NCI-H69 (cell line): Measurements from ENCODE around the gene IGF2.
A peak's percentile ranks its signal among the peaks of the same experiment; 100 is the strongest.
"Not testable (repeated sequence)": the region's sequence is repeated elsewhere in the genome, so short reads cannot be mapped to it uniquely, and the experiment has no call there.

Experiments used
- DNase-seq: peaks from one replicate; lab custom pipeline; 2025; lab: John Stamatoyannopoulos, UW

IGF2 gene, protein sequence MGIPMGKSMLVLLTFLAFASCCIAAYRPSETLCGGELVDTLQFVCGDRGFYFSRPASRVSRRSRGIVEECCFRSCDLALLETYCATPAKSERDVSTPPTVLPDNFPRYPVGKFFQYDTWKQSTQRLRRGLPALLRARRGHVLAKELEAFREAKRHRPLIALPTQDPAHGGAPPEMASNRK

DNA sequence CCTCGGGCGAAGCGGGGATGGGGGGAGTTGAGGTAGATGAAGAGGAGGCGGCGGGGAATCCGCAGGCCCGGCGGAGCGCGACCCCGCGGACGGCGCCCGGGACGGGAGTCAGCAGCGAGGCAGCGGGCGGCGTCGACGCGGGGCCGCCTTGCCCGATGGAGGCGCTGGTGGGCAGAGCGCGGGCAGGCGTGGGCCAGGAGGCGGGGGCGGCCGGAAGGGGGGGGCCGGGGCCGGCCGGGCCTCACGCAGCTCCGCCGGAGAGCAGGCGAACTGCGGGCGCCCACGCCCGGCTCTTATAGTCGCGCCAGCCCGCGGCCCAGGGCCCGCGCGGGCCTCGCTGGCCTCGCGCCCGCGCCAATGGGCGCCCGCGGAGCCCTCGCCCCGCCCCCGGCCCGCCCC, at the start of gene IGF2:
IGF2 (minus strand) TSS at position 267 of the 399 bp plus-strand sequence. CDS start 3,866 bp downstream, outside the sequence.
- peak; percentile 84 for DNase-seq

DNA sequence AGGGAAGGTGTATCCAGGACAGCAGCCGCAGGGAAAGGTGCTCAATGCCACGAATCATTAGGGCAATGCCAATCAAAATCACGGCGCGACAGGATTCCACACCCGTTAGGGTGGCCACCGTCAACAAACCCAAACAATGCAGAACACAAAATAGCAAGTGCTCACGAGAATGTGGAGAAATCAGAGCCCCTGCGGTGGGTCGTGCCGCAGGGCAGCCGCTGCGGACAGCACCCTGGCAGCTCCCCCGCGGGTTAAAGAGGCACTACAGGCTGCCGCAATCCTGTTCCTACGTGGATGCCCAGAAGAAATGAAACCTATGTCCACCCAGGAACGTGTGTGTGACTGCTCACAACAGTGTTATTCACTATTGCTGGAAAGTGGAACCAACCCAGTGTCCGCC, 49.6 kb upstream of the IGF2 start:
- no peak for DNase-seq

- DNase-seq = no peak
Measured at GRCh38 chr11:2187280-2187707, 48.1 kb upstream of the IGF2 start.

DNA sequence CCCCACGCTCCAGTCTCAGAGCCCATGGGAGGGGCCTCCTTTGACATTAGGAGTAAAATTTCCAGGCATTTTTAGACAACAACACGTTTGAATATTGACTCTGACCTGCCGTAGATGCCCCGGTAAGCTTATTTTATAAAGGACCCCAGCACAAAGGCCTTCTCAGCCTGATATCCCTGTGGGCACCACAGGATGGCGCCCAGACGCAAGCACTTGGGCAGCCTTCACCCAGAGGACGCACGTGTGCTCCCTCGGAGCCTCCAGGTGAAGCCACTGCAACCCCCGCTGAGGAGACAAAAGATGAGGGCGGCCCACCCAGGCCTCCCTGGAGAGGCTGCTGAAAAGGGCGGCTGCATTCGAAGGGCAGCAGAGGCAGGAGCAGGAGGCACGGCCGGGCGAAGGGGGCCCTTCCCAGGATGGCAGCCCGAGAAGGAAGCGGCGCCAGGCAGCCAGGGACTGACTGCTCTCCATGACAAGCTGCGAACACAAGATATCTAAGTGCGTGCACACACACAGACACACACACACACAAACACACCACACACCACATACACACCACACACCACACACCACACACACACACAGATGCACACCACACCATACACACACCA, 47.6 kb upstream of the IGF2 start:
- peak; percentile 92 for DNase-seq

GRCh38 chr11:2185324-2186085, 46.3 kb upstream of the IGF2 start:
- DNase-seq = peak; percentile 33

- DNase-seq = no peak
Measured at GRCh38 chr11:2182692-2183474, 43.7 kb upstream of the IGF2 start.

DNA sequence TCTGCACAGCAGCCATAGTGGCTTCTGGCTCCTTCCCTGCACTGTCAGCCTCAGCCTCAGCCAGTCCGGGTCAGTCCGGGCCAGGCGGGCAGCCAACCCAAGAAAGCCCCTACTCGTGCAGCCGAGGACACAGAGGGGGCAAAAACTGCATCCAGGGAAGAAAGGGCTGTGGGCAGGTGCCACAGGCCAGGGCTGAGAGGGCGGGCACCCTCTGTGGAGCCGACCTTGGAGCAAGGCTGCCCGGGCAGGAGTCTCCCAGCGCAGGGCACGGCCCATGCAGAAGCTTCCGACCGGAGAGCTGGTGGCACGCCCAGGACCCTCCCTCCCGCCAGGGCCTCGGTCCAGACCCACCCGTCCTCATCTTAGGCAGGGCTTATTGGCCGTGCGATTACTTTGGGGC, 42.9 kb upstream of the IGF2 start:
- no peak for DNase-seq

DNA sequence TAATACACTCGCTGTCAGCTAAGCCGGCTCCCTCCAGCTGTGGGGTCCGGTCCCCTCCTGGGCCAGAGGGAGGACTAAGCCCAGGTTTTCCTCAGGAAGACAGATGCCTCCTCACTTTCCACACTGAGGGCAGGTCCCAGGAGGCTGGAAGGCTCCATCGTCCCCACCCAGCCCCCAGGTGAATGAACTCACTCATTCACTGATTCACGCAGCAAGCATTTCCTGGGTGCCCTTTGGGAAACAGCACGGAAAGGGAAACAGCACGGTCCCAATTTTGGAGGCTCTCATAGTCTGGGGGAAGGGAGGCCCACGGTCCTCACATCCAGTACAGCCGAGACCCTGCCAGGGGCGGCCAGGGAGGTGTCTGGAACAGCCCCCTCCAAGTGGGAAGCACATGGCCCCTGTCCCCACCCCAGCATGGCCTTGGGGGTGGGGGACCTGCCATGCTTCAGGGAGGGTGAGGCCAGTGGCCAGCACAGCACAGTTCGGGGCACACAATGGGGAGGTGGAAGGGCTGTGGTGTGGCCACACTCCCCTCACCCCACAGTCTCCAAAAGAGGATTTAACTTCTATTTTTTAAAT, 41.7 kb upstream of the IGF2 start:
- DNase-seq = no peak

DNA sequence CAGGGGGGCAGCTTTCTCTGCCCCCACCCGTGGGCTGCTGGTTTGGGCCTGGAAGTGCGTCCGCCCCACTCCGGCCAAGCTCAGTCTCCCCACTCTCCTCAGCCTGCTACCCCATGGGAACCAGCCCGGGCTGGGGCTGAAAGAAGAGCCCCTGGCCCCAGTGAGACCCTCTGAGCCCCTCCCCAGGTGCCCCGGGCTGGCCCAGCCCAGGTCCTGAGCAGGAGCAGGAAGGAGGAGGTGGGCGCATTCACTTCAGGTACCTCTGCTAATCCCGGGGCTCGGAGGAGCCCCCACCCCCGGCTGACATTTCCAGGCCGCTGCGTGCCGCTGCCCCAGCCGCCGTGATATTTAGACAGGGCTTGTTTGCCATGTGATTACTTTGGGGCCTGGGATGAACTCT, 41.2 kb upstream of the IGF2 start:
- no peak for DNase-seq

DNA sequence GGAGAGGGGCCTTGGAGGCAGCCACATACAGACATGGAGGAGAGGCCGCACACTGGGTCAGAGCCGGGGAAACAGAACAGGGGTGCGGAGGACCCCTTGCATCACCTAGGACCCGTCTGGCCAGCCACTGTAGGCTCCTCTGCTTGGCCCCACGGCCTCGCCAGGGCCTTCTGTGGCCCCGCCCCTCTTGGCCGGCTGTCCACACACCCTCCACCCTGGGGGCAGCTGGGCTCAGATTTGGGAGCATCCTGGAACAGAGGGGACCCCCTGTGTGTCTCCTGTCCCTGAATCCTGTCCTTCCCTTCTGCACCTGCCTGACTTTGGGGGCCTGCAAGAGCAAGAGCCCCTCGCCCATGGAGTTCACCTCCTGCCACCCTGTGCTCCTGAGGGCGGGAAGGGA, 40.3 kb upstream of the IGF2 start:
- no peak for DNase-seq

DNA sequence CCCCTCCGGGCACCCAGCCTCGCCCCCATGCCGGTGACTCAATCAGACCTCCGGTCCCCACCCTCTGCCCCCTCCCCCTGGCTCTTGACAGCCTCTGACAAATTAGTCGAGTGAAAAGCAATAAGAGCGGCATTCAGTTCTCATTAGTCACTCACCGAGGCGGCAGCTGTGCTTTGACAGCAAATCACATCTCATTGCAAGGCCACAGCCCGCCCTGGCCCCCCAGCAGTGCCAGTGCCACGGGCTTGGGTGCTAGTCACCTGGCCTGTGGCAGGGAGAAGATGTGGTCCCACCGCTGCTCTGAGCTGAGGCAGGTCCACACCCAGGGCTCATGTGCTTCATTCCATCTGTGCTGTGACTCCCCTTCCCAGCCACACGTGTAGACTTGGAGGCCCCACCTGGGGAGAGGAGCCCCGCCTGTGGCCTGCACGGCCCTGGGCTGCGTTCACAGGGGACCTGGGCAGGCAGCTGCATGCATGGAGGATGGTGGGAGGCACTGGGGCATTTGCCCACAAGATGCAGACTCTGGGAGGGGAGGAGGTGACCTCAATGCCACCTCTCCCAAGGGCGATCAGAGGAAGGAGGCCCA, 39.8 kb upstream of the IGF2 start:
- DNase-seq = peak; percentile 84

- not testable (repeated sequence) for DNase-seq
Measured at GRCh38 chr11:2178055-2178773, 39.0 kb upstream of the IGF2 start.

DNA sequence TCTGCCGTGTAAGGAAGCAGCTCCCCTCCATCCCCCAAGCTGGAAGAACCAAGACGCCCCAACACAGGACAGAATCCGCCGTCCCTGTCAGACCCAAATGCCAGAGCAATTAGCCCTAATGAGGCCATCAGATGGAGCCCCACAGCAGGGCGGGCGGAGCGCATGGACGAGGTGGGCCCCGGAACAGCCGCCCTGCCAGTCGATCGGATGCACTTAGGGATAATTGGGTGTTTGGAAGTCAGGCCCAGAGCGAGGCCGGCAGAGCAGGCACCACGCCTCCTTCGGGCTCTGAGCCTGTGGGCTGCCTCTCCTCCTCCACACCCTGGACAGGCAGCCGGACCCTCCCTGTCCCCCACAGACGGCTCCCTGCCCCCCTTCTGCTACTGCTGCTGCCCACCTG, 37.9 kb upstream of the IGF2 start:
- peak; percentile 41 for DNase-seq

DNA sequence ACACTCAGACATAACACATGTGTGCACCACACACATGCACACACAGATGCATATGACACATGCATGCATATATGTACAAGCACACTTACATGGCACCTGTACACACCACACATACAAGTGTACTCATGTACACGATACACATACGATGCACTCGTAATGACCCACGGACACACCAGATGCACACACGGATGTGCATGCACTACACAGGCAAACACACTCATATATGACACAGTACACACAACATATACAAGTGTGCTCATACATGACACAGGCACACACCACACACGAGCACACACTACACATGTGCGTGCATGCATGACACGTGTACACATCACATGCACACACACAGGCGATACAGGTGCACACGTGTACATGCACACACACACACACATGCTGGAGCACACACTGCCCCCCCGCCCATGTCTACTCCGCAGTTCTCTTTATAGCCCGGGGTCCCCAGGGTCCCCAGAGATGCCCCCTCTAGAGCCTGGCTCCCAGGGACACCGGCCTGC, 37.3 kb upstream of the IGF2 start:
- DNase-seq = no peak

- DNase-seq = peak; percentile 48
Measured at GRCh38 chr11:2175659-2176058, 36.5 kb upstream of the IGF2 start.

DNA sequence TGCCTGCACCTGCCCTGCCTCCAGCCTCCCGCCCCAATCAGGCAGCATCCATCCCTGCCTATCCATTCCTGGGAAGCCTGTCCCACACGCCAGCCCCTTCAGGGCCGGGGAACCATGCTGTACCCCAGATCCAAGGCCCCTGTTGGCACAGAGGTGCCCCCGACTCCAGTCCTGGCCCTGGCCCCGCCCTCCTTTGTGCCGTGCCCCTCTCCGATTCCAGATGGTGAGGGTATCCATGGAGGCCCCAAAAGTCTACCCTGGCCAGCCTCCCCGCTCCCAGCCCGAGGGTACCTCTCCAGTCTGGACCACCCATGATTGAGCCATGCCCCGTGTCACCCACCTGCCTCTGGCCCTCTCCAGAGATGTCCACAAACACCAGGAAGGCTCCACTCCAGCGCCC, 35.2 kb upstream of the IGF2 start:
- DNase-seq = no peak

- no peak for DNase-seq
Measured at GRCh38 chr11:2173761-2174160, 34.6 kb upstream of the IGF2 start.

DNA sequence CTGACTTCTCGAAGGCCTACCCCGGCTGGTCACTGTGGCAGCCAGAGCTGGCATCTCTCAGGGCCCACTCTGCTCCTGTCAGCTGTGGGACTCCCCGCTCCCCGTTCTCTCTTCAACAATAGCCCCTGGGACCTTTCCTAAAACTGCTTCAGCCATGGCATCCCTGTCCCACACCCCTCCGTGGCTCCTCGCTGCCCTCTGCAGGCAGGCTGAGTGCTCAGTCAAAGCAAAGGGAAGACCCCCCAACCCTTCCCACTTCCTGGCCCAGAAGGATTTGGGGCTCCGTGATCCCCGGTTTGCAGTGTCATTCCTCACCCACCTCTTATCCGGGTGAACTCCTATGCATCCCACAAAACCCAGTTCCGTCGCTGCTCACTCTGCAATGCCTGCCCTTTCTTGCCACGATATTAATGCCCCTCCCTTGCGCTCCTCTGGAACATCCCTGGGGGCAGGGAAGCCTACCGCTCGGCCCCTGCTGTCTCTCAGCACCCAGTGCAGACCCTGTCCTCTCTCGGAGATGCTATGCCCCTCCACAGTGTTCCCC, 34.0 kb upstream of the IGF2 start:
- no peak for DNase-seq

- no peak for DNase-seq
Measured at GRCh38 chr11:2172676-2173075, 33.5 kb upstream of the IGF2 start.

DNA sequence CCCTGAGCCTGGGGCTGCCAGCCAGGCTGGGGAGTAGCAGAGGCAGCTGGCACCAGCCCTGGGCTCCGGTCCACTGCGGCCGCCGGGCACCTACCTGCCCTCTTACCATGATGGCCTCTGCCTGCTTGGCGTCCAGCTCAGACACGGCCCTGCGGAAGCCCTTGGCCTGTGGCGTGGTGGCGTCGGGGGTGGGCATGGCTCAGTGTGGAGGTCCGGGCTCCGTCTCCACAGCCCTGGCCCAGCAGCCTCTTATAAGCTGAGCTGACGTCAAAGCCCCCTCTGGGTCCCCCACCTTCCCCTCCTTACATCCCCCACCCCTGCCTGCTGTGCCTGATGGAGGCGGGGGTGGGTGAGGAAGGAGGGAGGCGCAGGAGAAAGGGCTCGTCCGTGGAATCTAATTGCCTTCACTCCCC, 32.4 kb upstream of the IGF2 start, which contains the start of gene TH:
TH (minus strand) TSS at position 225 of the 413 bp plus-strand sequence; CDS start at position 196, 29 bp downstream.
- DNase-seq = no peak
